Smooth muscle cell (in vitro differentiated cells): Measurements from ENCODE around the gene ACIN1. TPM values are rescaled to one million over a fixed set of nuclear protein-coding genes. Genes with fewer than 3 reads are reported as not detected.

Experiments
- DNase-seq: peaks from one replicate; lab custom pipeline; 2025; ENCODE audit not compliant: unreplicated experiment; lab: John Stamatoyannopoulos, UW
- H2AFZ ChIP-seq: fragments of 200-600 bp; sonication (generic); 2 replicates; pipeline ENCODE4 v1.6.0; 2016; ENCODE audit warnings: antibody characterized with exemption, low read depth, mild to moderate bottlenecking
- H3F3A ChIP-seq: fragments of 200-600 bp; sonication (generic); 2 replicates; pipeline ENCODE4 v1.6.0; 2017; ENCODE audit warnings: antibody characterized with exemption, low read depth
- H3K27ac ChIP-seq: fragments of 200-600 bp; sonication (generic); 2 replicates; pipeline ENCODE4 v1.5.1; 2016; ENCODE audit warnings: low read depth, mild to moderate bottlenecking
- H3K27me3 ChIP-seq: fragments of 200-600 bp; sonication (generic); 2 replicates; pipeline ENCODE4 v1.6.1; 2016; ENCODE audit warnings: low read depth, mild to moderate bottlenecking
- H3K36me3 ChIP-seq: fragments of 200-600 bp; sonication (generic); 2 replicates; pipeline ENCODE4 v1.5.1; 2016; ENCODE audit warnings: low read depth
- H3K4me1 ChIP-seq: fragments of 200-600 bp; sonication (generic); 2 replicates; pipeline ENCODE4 v1.5.1; 2016; ENCODE audit warnings: low read depth
- H3K4me2 ChIP-seq: fragments of 200-600 bp; sonication (generic); 2 replicates; pipeline ENCODE4 v1.6.0; 2016; ENCODE audit warnings: mild to moderate bottlenecking
- H3K4me3 ChIP-seq: fragments of 200-600 bp; sonication (generic); 2 replicates; pipeline ENCODE4 v1.5.1; 2016; ENCODE audit warnings: mild to moderate bottlenecking
- H3K79me2 ChIP-seq: fragments of 200-600 bp; sonication (generic); 2 replicates; pipeline ENCODE4 v1.6.0; 2016; ENCODE audit warnings: low read depth, mild to moderate bottlenecking
- H3K9ac ChIP-seq: fragments of 200-600 bp; sonication (generic); 2 replicates; pipeline ENCODE4 v1.6.0; 2016; ENCODE audit warnings: low read depth
- H3K9me3 ChIP-seq: fragments of 200-600 bp; sonication (generic); replicated peaks from 2 replicates; pipeline ENCODE4 v1.5.1; 2016; ENCODE audit warnings: low read depth
- H4K20me1 ChIP-seq: fragments of 200-600 bp; sonication (generic); 2 replicates; pipeline ENCODE4 v1.6.0; 2016; ENCODE audit warnings: low read depth
- CTCF ChIP-seq: fragments of 200-600 bp; sonication (generic); IDR thresholded peaks from 2 replicates; pipeline ENCODE4 v1.5.1; 2017; ENCODE audit warnings: borderline replicate concordance, mild to moderate bottlenecking, antibody characterized with exemption; ENCODE audit not compliant: insufficient read depth, poor library complexity, severe bottlenecking
- WGBS: methylation state at CpG from one replicate; pipeline ENCODE4 v1.1.7; 2016; ENCODE audit warnings: low lambda C conversion rate; 5-methylcytosine and 5-hydroxymethylcytosine counted together
- polyA plus RNA-seq: library from polyadenylated mRNA; unstranded; fragments of >200 nt; fragmentation: Nextera tagmentation; extraction: Ambion mirVana; gene quantifications from 2 replicates; pipeline ENCODE4 v1.2.1, GENCODE V29; 2016
- total RNA-seq: library from RNA; depleted of rRNA; stranded (reverse); fragments of >200 nt; gene quantifications from 2 replicates; pipeline ENCODE4 v1.2.3, GENCODE V29; 2014

Gene ACIN1
- total and polyA plus RNA-seq, 2 experiments from 2014 or later = 33.7 to 64.5 TPM

GRCh38 chr14:23113431-23114119, 18.6 kb upstream of the ACIN1 start:
- Histone ChIP-seq H3K4me3 (no peak overlapping the region), H3K36me3 (no peaks in the 10 kb centered on the region), H3K27me3 (peaks cover 18% of the 10 kb centered on the region), H3K79me2 (no peaks in the 10 kb centered on the region), H3K4me2 (no peak overlapping the region), H3F3A (no peaks in the 10 kb centered on the region), H3K9me3 (no peaks in the 10 kb centered on the region), H3K4me1 (peaks cover 16% of the 10 kb centered on the region), H3K9ac (no peak overlapping the region), H2AFZ (no peak overlapping the region), H4K20me1 (no peaks in the 10 kb centered on the region), H3K27ac (no peak overlapping the region)
- TF ChIP-seq CTCF = no peak
- 60% methylated on average over 8 of the region's 10 CpGs for WGBS
- no peak for DNase-seq

DNA sequence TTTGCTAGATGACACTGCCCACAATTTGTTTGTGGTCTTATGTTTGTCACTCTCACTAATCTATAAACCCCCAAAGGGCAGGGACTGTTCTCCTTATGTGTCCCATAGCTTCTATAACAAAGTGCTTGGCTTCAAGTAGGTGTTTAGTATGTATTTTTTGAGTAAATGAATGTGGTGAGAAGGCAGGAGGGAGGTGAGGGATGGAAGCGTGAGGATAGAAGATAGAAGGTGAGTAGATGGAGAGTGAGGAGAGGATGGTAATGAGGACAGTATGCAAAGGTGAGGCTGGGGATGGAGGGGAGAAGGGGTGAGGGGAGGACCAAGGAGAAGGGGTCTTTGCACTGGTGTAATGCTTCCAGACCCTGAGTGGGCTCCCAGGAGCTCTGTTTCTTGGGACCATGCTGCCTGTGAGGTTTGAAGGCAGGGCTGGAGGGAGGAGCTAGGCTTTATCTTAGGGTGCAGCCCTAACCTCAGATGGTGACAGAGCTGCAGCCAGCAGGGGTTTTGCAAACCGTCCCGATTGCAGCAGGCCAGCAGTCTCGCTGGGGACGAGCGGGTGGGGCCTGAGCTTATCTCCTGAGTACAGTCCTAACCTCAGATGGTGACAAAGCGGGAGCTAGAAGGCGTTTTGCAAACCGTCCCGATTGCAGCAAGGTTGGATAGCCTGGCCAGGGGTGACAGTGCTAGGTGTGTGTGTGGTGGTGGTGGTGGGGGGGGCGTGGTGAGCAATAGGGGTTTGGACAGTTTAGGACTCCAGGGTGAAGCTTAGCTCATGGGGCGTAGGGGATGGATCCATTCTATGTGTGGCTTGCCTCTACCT, 17.6 kb upstream of the ACIN1 start:
- no peak overlapping the region for H3K4me2 ChIP-seq
- no peak for TF ChIP-seq CTCF

GRCh38 chr14:23110579-23111365, 15.8 kb upstream of the ACIN1 start:
- H3K36me3 ChIP-seq = no peaks in the 10 kb centered on the region
- H3K79me2 ChIP-seq = no peaks in the 10 kb centered on the region
- no peak for DNase-seq
- H3K27ac ChIP-seq = no peak overlapping the region
- peaks cover 16% of the 10 kb centered on the region for H3K4me1 ChIP-seq
- H3K9ac ChIP-seq = no peak overlapping the region
- H3K4me3 ChIP-seq = no peak overlapping the region
- peaks cover 18% of the 10 kb centered on the region for H3K27me3 ChIP-seq
- no peaks in the 10 kb centered on the region for H4K20me1 ChIP-seq
- 88% methylated on average over 5 of the region's 5 CpGs for WGBS
- no peak overlapping the region for H2AFZ ChIP-seq
- no peak overlapping the region for H3K4me2 ChIP-seq
- no peak for TF ChIP-seq CTCF
- no peaks in the 10 kb centered on the region for H3F3A ChIP-seq
- no peaks in the 10 kb centered on the region for H3K9me3 ChIP-seq

More for the DNA sequence above, 17.6 kb upstream of the ACIN1 start:
- H3K9ac ChIP-seq = no peak overlapping the region
- WGBS = 55% methylated on average over 11 of the region's 12 CpGs
- H3K27ac ChIP-seq = no peak overlapping the region
- H3K4me1 ChIP-seq = peaks cover 16% of the 10 kb centered on the region
- H3K27me3 ChIP-seq = peaks cover 18% of the 10 kb centered on the region
- H3K9me3 ChIP-seq = no peaks in the 10 kb centered on the region
- H3K79me2 ChIP-seq = no peaks in the 10 kb centered on the region
- no peak overlapping the region for H2AFZ ChIP-seq
- H4K20me1 ChIP-seq = no peaks in the 10 kb centered on the region
- H3F3A ChIP-seq = no peaks in the 10 kb centered on the region
- no peak overlapping the region for H3K4me3 ChIP-seq
- no peaks in the 10 kb centered on the region for H3K36me3 ChIP-seq
- DNase-seq = no peak
